ENCODE results near the gene AK8.
A peak's percentile ranks its signal among the peaks of the same experiment; 100 is the strongest.

Gene AK8

GRCh38 chr9:132910376-132910775 lies 32.3 kb upstream of the AK8 start:
- no peak for TF ChIP-seq CTCF (IDR thresholded peaks at IDR 0.05; ENCODE audit: extremely low read depth, missing control alignments)
- no peak for DNase-seq (ENCODE audit: low spot score)

GRCh38 chr9:132909311-132909710 lies 31.2 kb upstream of the AK8 start:
- no peak for DNase-seq (ENCODE audit: low spot score)
- TF ChIP-seq CTCF (IDR thresholded peaks at IDR 0.05; ENCODE audit: extremely low read depth, missing control alignments): no peak

- DNase-seq (ENCODE audit: low spot score): no peak
- no peak for TF ChIP-seq CTCF (IDR thresholded peaks at IDR 0.05; ENCODE audit: extremely low read depth, missing control alignments)
Observed at GRCh38 chr9:132908635-132909034, 30.6 kb upstream of the AK8 start.

GRCh38 chr9:132905726-132906125 lies 27.6 kb upstream of the AK8 start:
- no peak for DNase-seq (ENCODE audit: low spot score)
- no peak for TF ChIP-seq CTCF (IDR thresholded peaks at IDR 0.05; ENCODE audit: extremely low read depth, missing control alignments)

GRCh38 chr9:132903574-132904492 lies 25.7 kb upstream of the AK8 start:
- no peak for TF ChIP-seq CTCF (IDR thresholded peaks at IDR 0.05; ENCODE audit: extremely low read depth, missing control alignments)
- DNase-seq (ENCODE audit: low spot score): no peak

GRCh38 chr9:132901858-132902831 lies 24.1 kb upstream of the AK8 start:
- DNase-seq (ENCODE audit: low spot score): peak; percentile 82
- peak; percentile 66 for TF ChIP-seq CTCF (IDR thresholded peaks at IDR 0.05; ENCODE audit: extremely low read depth, missing control alignments)

GRCh38 chr9:132898051-132898450 lies 20.0 kb upstream of the AK8 start:
- no peak for DNase-seq (ENCODE audit: low spot score)
- TF ChIP-seq CTCF (IDR thresholded peaks at IDR 0.05; ENCODE audit: extremely low read depth, missing control alignments): no peak

Measured in GM20000 (cell line).